Uterus (tissue), 2 donors: ENCODE data around the gene SPATA31C1.
"Not testable (repeated sequence)": the region's sequence is repeated elsewhere in the genome, so short reads cannot be mapped to it uniquely, and the experiment has no call there.

Source experiments
- CTCF ChIP-seq, 4 experiments: fragments of 200-600 bp in 2 of 4; fragments of 450-650 bp in 2 of 4; sonication (generic) in 2 of 4; IDR thresholded peaks; one replicate each; pipeline ENCODE4 v1.5.1; 2016 to 2019; ENCODE audit warnings: antibody characterized with exemption in 4 of 4, mild to moderate bottlenecking in 2 of 4, moderate library complexity in 1 of 4
- POLR2A ChIP-seq, 2 donors: fragments of 450-650 bp; IDR thresholded peaks; one replicate each; pipeline ENCODE4 v1.6.1; 2016; ENCODE audit warnings: antibody characterized with exemption in 2 of 2, mild to moderate bottlenecking in 1 of 2, moderate library complexity in 1 of 2

- TF ChIP-seq CTCF, POLR2A (IDR thresholded peaks at IDR 0.05): not testable (repeated sequence)
Observed at GRCh38 chr9:87938336-87938735, 20.6 kb downstream of the SPATA31C1 start.
